GM21390 (cell line): ENCODE results near the gene TMEM31.

ENCODE experiments used
- ATAC-seq: cut with Tn5 transposase; IDR thresholded peaks from one replicate; pipeline ENCODE4 v1.9.1; 2021; ENCODE audit not compliant: unreplicated experiment

The TMEM31 gene, protein sequence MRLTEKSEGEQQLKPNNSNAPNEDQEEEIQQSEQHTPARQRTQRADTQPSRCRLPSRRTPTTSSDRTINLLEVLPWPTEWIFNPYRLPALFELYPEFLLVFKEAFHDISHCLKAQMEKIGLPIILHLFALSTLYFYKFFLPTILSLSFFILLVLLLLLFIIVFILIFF

GRCh38 chrX:103710609-103711008 lies at the start of gene TMEM31:
Gene TMEM31 (plus strand): TSS chrX:103710909. CDS start chrX:103712259, 1,350 bp downstream.
- no peak for ATAC-seq

- no peak for ATAC-seq
Measured at GRCh38 chrX:103663981-103664762, 46.5 kb upstream of the TMEM31 start.

DNA sequence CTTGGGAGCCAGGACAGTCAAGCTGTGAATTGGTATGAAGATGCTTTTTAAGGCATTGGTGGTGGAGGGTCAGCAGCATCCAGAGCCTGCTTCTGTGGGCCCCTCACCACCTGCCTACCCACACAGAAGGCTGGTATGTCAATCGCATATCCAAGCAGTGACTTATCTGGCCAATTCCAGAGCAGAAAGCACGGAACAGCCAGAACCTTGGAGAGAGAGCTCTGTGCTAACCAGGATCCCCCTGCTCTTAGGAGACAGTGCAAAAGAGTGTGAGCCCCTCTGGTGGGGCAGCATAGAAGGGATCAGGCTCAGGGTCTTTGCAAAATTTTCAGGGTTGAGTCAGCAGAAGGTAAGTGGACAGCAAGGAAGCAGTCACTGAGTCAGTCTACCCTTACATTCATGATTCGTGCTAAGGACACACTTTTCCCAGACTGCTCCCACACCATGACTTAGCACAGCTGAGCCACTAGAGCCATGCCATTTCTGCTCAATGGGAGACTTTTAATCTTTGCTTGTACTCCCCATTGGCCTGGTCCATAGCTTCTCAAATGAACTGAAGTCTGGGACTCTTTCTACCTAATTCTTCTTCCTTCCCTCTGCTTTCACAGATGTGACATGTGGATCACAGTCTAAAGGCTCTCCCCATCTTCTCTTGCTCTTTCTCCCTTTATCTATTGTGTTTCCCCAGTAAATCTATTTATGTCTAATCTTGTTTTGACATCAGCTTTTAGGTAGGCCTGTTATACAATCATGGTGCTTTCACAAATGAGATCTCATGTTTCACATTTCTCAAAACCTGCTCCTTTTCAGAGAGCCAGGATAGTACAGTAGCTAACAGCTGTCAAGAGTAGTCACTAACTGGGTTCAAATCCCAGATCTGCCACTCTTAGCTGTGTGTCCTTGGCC lies 44.3 kb upstream of the TMEM31 start:
- ATAC-seq, result no peak

DNA sequence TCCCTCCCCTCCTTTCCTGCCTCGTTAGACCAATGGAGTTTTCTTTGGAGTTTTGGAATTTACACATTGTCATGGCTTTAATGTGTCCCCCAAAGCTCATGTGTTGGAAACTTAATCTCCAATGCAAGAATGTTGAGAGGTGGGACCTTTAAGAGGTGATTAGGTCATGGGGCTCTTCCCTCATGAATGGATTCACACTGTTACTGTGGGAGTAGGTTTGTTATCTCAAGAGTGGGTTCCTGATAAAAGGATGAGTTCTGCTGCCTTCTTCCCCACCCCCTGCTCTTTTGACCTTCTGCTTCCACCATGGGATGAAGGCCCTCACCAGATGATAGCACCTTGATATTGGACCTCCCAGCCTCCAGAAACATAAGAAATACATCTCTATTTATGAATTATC lies 41.0 kb upstream of the TMEM31 start:
- no peak for ATAC-seq

GRCh38 chrX:103674531-103675454 lies 35.9 kb upstream of the TMEM31 start:
- no peak for ATAC-seq

DNA sequence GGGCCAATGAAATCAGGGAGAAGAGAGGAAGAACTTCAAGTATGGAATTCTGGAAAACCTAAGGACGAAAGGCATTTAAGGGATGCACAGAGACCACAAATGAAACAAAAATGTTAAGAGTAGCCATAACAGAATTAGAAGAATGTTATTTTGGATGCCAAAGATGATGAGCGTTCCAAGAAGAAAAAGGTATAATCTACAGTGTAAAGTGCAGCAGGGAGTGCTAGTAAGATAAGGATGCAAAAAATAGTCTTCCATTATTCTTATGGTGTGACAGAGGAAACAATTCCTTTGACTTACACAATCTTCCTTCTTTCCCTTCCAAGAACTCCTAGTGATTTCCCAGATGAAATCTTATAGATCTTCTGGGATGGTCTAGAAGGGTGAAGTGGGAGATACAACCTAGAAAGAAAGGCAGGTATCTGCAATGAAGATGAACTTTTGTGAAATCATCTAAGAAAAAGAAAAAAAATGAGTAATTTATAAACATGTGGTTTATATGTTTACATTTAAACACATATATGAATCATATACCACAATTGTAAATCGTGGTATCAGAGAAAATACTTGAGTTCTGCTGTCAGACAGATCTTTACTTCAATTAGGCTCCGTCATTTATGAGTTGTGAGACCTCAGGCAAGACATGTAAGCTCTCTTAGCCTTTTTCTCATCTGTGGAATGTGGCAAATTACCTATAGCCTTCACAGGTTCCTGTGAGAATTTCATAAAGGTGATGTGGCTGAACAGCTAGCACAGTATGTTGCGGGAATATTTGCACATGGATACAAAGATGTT lies 32.3 kb upstream of the TMEM31 start:
- ATAC-seq, result no peak

GRCh38 chrX:103681443-103681842 lies 29.3 kb upstream of the TMEM31 start:
- ATAC-seq, result no peak

- no peak for ATAC-seq
Measured at GRCh38 chrX:103685396-103685795, 25.3 kb upstream of the TMEM31 start.

DNA sequence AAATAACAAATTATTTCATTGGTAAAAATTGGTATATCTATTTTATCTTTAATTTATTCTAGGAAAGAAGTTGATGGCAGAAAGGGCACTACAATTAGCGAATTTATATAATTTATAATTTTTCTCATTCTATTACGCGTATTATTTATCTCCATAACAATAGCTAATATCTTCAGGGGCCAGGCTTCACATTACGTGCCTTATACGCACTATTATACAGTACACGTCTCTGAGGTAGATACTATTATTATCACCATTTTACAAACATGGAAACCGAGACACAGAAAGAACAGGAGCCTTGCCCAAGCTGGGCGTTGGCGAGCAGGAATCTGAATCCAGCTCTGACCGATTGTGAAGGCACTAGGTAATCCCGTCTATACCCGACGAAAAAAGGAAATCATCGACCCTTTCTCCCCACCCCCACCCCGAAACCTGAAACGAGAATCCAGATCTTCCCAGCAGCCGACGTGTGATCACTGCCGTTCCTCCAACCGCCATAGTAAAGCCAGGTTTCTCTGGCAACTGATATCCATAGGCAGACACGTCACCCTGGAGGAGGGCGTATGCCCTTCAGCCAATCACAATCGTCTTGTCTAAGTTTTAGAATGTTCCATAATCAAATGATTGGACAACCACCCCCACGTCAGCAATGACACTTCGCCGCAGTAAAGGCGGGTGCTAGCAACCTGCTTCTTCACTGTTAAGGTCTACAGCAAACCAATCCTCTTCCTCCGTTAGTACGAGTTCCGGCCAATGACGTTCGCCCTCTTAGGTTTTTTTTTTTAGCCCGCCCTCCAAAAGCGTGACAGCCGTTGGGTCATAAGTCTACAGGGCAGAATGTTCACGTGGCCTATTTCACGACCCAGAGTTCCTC lies 24.3 kb upstream of the TMEM31 start, which contains the start of gene MORF4L2:
Gene MORF4L2 (minus strand): TSS at position 501 of the 874 bp plus-strand sequence. CDS start 9,672 bp downstream, outside the sequence.
- peak; percentile 91 for ATAC-seq

- peak; percentile 49 for ATAC-seq
Measured at GRCh38 chrX:103687073-103687695, 23.5 kb upstream of the TMEM31 start.

GRCh38 chrX:103687696-103688201 lies 23.0 kb upstream of the TMEM31 start:
- no peak for ATAC-seq

- no peak for ATAC-seq
Measured at GRCh38 chrX:103688946-103689345, 21.8 kb upstream of the TMEM31 start.

GRCh38 chrX:103691059-103691458 lies 19.6 kb upstream of the TMEM31 start:
- ATAC-seq, result no peak

GRCh38 chrX:103697687-103698086 lies 13.0 kb upstream of the TMEM31 start:
- ATAC-seq, result no peak

DNA sequence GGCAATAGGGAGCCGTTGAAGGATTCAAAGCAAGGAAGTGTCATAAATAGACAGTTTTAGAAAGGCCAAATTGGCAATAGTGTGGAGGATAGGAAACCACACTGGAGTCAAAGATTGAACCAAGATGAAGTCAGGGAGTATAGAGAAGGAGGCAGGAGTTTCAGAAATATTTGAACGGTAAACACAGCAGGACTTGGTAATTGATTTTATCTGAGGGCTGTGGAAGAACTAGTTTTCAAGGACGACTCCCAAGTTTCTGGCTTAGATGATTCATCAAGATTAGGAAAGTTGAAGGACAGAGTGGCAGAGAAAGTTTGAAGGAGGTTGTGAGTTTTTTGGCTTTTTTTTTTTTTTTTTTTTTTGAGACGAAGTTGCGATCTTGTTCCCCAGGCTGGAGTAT lies 11.5 kb upstream of the TMEM31 start:
- no peak for ATAC-seq

- no peak for ATAC-seq
Measured at GRCh38 chrX:103704863-103705262, 5.8 kb upstream of the TMEM31 start.

- ATAC-seq, result no peak
Measured at GRCh38 chrX:103716962-103717361, 6.3 kb downstream of the TMEM31 start.

- ATAC-seq, result no peak
Measured at GRCh38 chrX:103718120-103718519, 7.4 kb downstream of the TMEM31 start.
